Neural cell (in vitro differentiated cells): ENCODE measurements around the gene THBS1. TPM values are rescaled to one million over a fixed set of nuclear protein-coding genes. Genes with fewer than 3 reads are reported as not detected.

Experiments used
- H2AFZ ChIP-seq: fragments of 200-600, 300-800 bp; sonication (generic), shearing (Covaris generic); 2 replicates; pipeline ENCODE4 v1.6.0; 2014; ENCODE audit warnings: low read depth, mild to moderate bottlenecking, antibody characterized with exemption, low read length, moderate library complexity
- H3F3A ChIP-seq: fragments of 200-600 bp; shearing (Covaris generic); 2 replicates; pipeline ENCODE4 v1.6.1; 2016; ENCODE audit warnings: mild to moderate bottlenecking, moderate library complexity, mixed read lengths, antibody characterized with exemption, low read length; ENCODE audit not compliant: insufficient read depth, poor library complexity, severe bottlenecking
- H3K27ac ChIP-seq: fragments of 200-600, 300-800 bp; sonication (generic), shearing (Covaris generic); 2 replicates; pipeline ENCODE4 v1.5.1; 2014; ENCODE audit warnings: mild to moderate bottlenecking, low read length, moderate library complexity
- H3K27me3 ChIP-seq: fragments of 300-800, 200-600 bp; sonication (generic), shearing (Covaris generic); 2 replicates; pipeline ENCODE4 v1.6.0; 2014; ENCODE audit warnings: mild to moderate bottlenecking, low read depth, low read length, moderate library complexity; ENCODE audit not compliant: insufficient read depth
- H3K36me3 ChIP-seq: fragments of 300-800, 200-600 bp; sonication (generic), shearing (Covaris generic); 2 replicates; pipeline ENCODE4 v1.5.1; 2014; ENCODE audit warnings: mild to moderate bottlenecking, antibody characterized with exemption, low read length, moderate library complexity; ENCODE audit not compliant: insufficient read depth
- H3K4me2 ChIP-seq: fragments of 300-800, 200-600 bp; sonication (generic), shearing (Covaris generic); 2 replicates; pipeline ENCODE4 v1.6.0; 2014; ENCODE audit warnings: mild to moderate bottlenecking, low read length
- H3K4me3 ChIP-seq: fragments of 300-800, 200-600 bp; sonication (generic), shearing (Covaris generic); 2 replicates; pipeline ENCODE4 v1.5.1; 2014; ENCODE audit warnings: mild to moderate bottlenecking, low read length, moderate library complexity
- H3K79me2 ChIP-seq: fragments of 200-600 bp; shearing (Covaris generic); replicated peaks from 2 replicates; pipeline ENCODE4 v1.6.0; 2014; ENCODE audit warnings: mild to moderate bottlenecking, low read length, moderate library complexity; ENCODE audit not compliant: insufficient read depth
- H3K9ac ChIP-seq: fragments of 300-800, 200-600 bp; sonication (generic), shearing (Covaris generic); 2 replicates; pipeline ENCODE4 v1.6.1; 2016; ENCODE audit warnings: mild to moderate bottlenecking, low read length, mixed read lengths
- H3K9me2 ChIP-seq: fragments of 200-600 bp; shearing (Covaris generic); 2 replicates; pipeline ENCODE4 v1.6.1; 2016; ENCODE audit warnings: mild to moderate bottlenecking, low read length, mixed read lengths; ENCODE audit not compliant: insufficient read depth
- H3K9me3 ChIP-seq: fragments of 200-600, 300-800 bp; sonication (generic), shearing (Covaris generic); 2 replicates; pipeline ENCODE4 v1.6.1; 2016; ENCODE audit warnings: mild to moderate bottlenecking, mixed run types, low read length, moderate library complexity, mixed read lengths
- H4K20me1 ChIP-seq: fragments of 200-600 bp; shearing (Covaris generic); 2 replicates; pipeline ENCODE4 v1.6.1; 2016; ENCODE audit warnings: mild to moderate bottlenecking, mixed run types; ENCODE audit not compliant: insufficient read depth
- EP300 ChIP-seq: fragments of 450-650 bp; conservative IDR thresholded peaks from 2 replicates; pipeline ENCODE4 v1.6.1; 2014; ENCODE audit warnings: antibody characterized with exemption, mild to moderate bottlenecking, moderate library complexity; ENCODE audit not compliant: poor library complexity, severe bottlenecking
- EZH2 ChIP-seq: fragments of 200-600, 300-800 bp; shearing (Covaris generic), sonication (generic); IDR thresholded peaks from 2 replicates; pipeline ENCODE4 v1.6.1; 2014; ENCODE audit warnings: antibody characterized with exemption, low read length, borderline replicate concordance, mild to moderate bottlenecking; ENCODE audit not compliant: insufficient read depth, poor library complexity, severe bottlenecking
- MXI1 ChIP-seq: fragments of 450-650 bp; conservative IDR thresholded peaks from 2 replicates; pipeline ENCODE4 v1.6.1; 2014; ENCODE audit warnings: antibody characterized with exemption, mild to moderate bottlenecking; ENCODE audit not compliant: poor library complexity, severe bottlenecking
- POLR2AphosphoS5 ChIP-seq: IDR thresholded peaks from 2 replicates; pipeline ENCODE4 v1.6.1; 2012
- RAD21 ChIP-seq: fragments of 450-650 bp; conservative IDR thresholded peaks from 2 replicates; pipeline ENCODE4 v1.6.1; 2014; ENCODE audit warnings: antibody characterized with exemption, mild to moderate bottlenecking, moderate library complexity
- SMC3 ChIP-seq: fragments of 450-650 bp; conservative IDR thresholded peaks from 2 replicates; pipeline ENCODE4 v1.6.1; 2014; ENCODE audit warnings: antibody characterized with exemption, mild to moderate bottlenecking, moderate library complexity; ENCODE audit not compliant: poor library complexity
- TAF1 ChIP-seq: IDR thresholded peaks from 2 replicates; pipeline ENCODE4 v1.6.1; 2012; ENCODE audit warnings: low read depth
- polyA plus RNA-seq: library from polyadenylated mRNA; depleted of rRNA; stranded (reverse); fragments of >200 nt; gene quantifications from 2 replicates; pipeline ENCODE4 v1.2.3, GENCODE V29; 2014
- TF ChIP-seq, protein P1 (sequence below): fragments of 450-650 bp; IDR thresholded peaks from 2 replicates; pipeline ENCODE4 v1.5.1; 2014; ENCODE audit warnings: antibody characterized with exemption, mild to moderate bottlenecking, moderate library complexity; ENCODE audit not compliant: poor library complexity, severe bottlenecking
- TF ChIP-seq, protein P2 (sequence below): IDR thresholded peaks from 2 replicates; pipeline ENCODE4 v1.6.1; 2012; ENCODE audit warnings: borderline replicate concordance

Gene THBS1
- polyA plus RNA-seq, 1 donor from 2014 or later: 0.22 TPM

DNA sequence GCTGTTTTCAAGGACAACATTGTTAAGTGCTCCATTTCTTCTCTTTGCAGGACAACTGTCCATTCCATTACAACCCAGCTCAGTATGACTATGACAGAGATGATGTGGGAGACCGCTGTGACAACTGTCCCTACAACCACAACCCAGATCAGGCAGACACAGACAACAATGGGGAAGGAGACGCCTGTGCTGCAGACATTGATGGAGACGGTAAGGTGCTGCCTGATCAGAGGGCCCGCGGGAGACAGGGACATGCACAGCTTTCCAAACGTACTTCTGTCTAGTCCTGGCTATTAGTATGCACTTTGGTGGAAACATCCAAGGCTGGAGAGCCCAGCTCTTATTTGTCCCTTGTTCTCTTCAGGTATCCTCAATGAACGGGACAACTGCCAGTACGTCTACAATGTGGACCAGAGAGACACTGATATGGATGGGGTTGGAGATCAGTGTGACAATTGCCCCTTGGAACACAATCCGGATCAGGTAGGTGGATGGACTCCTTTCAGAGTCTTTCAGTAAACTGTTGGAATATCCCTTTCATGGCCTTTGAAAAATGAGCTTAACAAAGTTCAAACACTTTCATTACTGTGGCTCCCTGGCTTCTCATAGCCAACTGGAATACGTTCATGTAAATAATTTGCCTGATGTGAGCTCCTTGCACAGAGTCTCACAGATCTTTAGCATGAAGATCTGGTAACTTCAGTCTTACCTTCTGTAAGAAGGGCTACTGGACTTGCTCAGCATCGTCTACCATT lies 10.4 kb downstream of the THBS1 start:
- Histone ChIP-seq H3K27ac (no peak overlapping the region), H3K9me2 (no peaks in the 10 kb centered on the region), H3K36me3 (no peaks in the 10 kb centered on the region), H4K20me1 (no peaks in the 10 kb centered on the region), H3K9me3 (no peaks in the 10 kb centered on the region), H3K4me2 (no peak overlapping the region), H3K27me3 (no peaks in the 10 kb centered on the region), H3K79me2 (no peaks in the 10 kb centered on the region), H3F3A (no peaks in the 10 kb centered on the region), H2AFZ (no peak overlapping the region), H3K9ac (no peak overlapping the region), H3K4me3 (no peak overlapping the region)
- TF ChIP-seq SMC3 (no peak), TAF1 (no peak), EZH2 (no peak), RAD21 (no peak), MXI1 (no peak), POLR2AphosphoS5 (no peak), EP300 (no peak)
- TF ChIP-seq, protein P1, sequence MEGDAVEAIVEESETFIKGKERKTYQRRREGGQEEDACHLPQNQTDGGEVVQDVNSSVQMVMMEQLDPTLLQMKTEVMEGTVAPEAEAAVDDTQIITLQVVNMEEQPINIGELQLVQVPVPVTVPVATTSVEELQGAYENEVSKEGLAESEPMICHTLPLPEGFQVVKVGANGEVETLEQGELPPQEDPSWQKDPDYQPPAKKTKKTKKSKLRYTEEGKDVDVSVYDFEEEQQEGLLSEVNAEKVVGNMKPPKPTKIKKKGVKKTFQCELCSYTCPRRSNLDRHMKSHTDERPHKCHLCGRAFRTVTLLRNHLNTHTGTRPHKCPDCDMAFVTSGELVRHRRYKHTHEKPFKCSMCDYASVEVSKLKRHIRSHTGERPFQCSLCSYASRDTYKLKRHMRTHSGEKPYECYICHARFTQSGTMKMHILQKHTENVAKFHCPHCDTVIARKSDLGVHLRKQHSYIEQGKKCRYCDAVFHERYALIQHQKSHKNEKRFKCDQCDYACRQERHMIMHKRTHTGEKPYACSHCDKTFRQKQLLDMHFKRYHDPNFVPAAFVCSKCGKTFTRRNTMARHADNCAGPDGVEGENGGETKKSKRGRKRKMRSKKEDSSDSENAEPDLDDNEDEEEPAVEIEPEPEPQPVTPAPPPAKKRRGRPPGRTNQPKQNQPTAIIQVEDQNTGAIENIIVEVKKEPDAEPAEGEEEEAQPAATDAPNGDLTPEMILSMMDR: no peak
- TF ChIP-seq, protein P2, sequence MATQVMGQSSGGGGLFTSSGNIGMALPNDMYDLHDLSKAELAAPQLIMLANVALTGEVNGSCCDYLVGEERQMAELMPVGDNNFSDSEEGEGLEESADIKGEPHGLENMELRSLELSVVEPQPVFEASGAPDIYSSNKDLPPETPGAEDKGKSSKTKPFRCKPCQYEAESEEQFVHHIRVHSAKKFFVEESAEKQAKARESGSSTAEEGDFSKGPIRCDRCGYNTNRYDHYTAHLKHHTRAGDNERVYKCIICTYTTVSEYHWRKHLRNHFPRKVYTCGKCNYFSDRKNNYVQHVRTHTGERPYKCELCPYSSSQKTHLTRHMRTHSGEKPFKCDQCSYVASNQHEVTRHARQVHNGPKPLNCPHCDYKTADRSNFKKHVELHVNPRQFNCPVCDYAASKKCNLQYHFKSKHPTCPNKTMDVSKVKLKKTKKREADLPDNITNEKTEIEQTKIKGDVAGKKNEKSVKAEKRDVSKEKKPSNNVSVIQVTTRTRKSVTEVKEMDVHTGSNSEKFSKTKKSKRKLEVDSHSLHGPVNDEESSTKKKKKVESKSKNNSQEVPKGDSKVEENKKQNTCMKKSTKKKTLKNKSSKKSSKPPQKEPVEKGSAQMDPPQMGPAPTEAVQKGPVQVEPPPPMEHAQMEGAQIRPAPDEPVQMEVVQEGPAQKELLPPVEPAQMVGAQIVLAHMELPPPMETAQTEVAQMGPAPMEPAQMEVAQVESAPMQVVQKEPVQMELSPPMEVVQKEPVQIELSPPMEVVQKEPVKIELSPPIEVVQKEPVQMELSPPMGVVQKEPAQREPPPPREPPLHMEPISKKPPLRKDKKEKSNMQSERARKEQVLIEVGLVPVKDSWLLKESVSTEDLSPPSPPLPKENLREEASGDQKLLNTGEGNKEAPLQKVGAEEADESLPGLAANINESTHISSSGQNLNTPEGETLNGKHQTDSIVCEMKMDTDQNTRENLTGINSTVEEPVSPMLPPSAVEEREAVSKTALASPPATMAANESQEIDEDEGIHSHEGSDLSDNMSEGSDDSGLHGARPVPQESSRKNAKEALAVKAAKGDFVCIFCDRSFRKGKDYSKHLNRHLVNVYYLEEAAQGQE: no peak

DNA sequence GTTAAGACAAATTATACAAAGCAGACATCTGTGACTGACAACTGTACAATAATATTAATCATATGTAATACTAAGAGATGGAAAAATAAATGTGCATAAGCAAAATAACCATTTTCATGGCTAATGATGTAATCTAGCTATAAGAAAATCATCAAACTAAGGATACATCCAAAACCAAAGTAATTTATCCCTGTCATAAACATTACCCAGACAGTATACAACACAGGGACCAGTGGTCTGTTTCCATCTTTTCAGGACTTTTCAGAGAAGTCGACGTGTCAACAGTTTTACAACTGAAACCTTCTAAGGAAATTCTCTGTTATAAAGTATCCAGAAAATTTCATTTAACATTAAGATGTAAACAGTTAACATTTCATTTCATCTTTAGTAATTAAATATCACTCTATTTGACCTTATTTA lies 11.0 kb downstream of the THBS1 start:
- Histone ChIP-seq H4K20me1 (no peaks in the 10 kb centered on the region), H3K27me3 (no peaks in the 10 kb centered on the region), H3K9me2 (no peaks in the 10 kb centered on the region), H3K9me3 (no peaks in the 10 kb centered on the region), H3K79me2 (no peaks in the 10 kb centered on the region), H2AFZ (no peak overlapping the region), H3F3A (no peaks in the 10 kb centered on the region), H3K4me3 (no peak overlapping the region), H3K9ac (no peak overlapping the region), H3K4me2 (no peak overlapping the region), H3K27ac (no peak overlapping the region), H3K36me3 (no peaks in the 10 kb centered on the region)
- no peak for TF ChIP-seq TAF1
- TF ChIP-seq MXI1: no peak
- TF ChIP-seq RAD21: no peak
- TF ChIP-seq, protein P1: no peak
- TF ChIP-seq EP300: no peak
- no peak for TF ChIP-seq POLR2AphosphoS5
- no peak for TF ChIP-seq SMC3
- TF ChIP-seq EZH2: no peak
